HEK293T (cell line): ENCODE measurements around the gene DUSP9.

Source experiments
- FOXM1 ChIP-seq: fragments of 450-650 bp; IDR thresholded peaks from 2 replicates; pipeline ENCODE4 v1.6.1; 2017; ENCODE audit warnings: mild to moderate bottlenecking, borderline replicate concordance
- L3MBTL2 ChIP-seq: fragments of 450-650 bp; conservative IDR thresholded peaks from 2 replicates; pipeline ENCODE4 v1.6.1; 2016; ENCODE audit warnings: mild to moderate bottlenecking
- SP1 ChIP-seq: fragments of 450-650 bp; IDR thresholded peaks from 2 replicates; pipeline ENCODE4 v1.6.1; 2017
- ZNF384 ChIP-seq: fragments of 450-650 bp; IDR thresholded peaks from 2 replicates; pipeline ENCODE4 v1.6.1; 2016

GRCh38 chrX:153624196-153625091 lies 22.6 kb upstream of the DUSP9 start:
- TF ChIP-seq SP1: no peak
- no peak for TF ChIP-seq L3MBTL2
- TF ChIP-seq ZNF384: no peak
- no peak for TF ChIP-seq FOXM1
